Duodenal mucosa (tissue), 2 donors: Measurements from ENCODE around the gene MED20.

Experiments used
- H3K27ac ChIP-seq: one replicate; pipeline ENCODE4 v1.7.0; 2013; ENCODE audit warnings: low read depth, low read length
- H3K27me3 ChIP-seq, 2 donors: one replicate each; pipeline ENCODE4 v1.7.0; 2013; ENCODE audit warnings: low read length in 2 of 2, control low read depth in 1 of 2; ENCODE audit not compliant: insufficient read depth in 2 of 2, control insufficient read depth in 1 of 2
- H3K36me3 ChIP-seq, 2 donors: one replicate each; pipeline ENCODE4 v1.7.0; 2013; ENCODE audit warnings: low read length in 2 of 2, control low read depth in 1 of 2; ENCODE audit not compliant: insufficient read depth in 2 of 2, control insufficient read depth in 1 of 2
- H3K4me1 ChIP-seq, 2 donors: one replicate each; pipeline ENCODE4 v1.7.0; 2013; ENCODE audit warnings: low read length in 2 of 2, control low read depth in 1 of 2; ENCODE audit not compliant: insufficient read depth in 2 of 2, control insufficient read depth in 1 of 2
- H3K4me3 ChIP-seq, 2 donors: one replicate each; pipeline ENCODE4 v1.7.0; 2013; ENCODE audit warnings: low read length in 2 of 2, low read depth in 1 of 2
- H3K9ac ChIP-seq, 2 donors: one replicate each; pipeline ENCODE4 v1.7.0; 2013; ENCODE audit warnings: low read length in 2 of 2, low read depth in 1 of 2
- H3K9me3 ChIP-seq, 2 donors: one replicate each; pipeline ENCODE4 v1.7.0; 2013; ENCODE audit warnings: low read length in 2 of 2, control low read depth in 1 of 2; ENCODE audit not compliant: control insufficient read depth in 1 of 2

Gene MED20

GRCh38 chr6:41935685-41936072 lies 14.7 kb upstream of the MED20 start:
- Histone ChIP-seq H3K4me3 (no peak overlapping the region), H3K9me3 (no peaks in the 10 kb centered on the region), H3K27ac (no peak overlapping the region), H3K9ac (no peak overlapping the region), H3K27me3 (no peaks in the 10 kb centered on the region), H3K36me3 (peaks cover 31 to 67% of the 10 kb centered on the region in 2 donors), H3K4me1 (peaks cover 43 to 59% of the 10 kb centered on the region in 2 donors)

- no peak overlapping the region for H3K27ac ChIP-seq
- peaks cover 36 to 72% of the 10 kb centered on the region in 2 donors for H3K36me3 ChIP-seq
- peaks cover 40 to 54% of the 10 kb centered on the region in 2 donors for H3K4me1 ChIP-seq
- no peaks in the 10 kb centered on the region for H3K27me3 ChIP-seq
- no peak overlapping the region for H3K4me3 ChIP-seq
- H3K9me3 ChIP-seq: no peaks in the 10 kb centered on the region
- no peak overlapping the region for H3K9ac ChIP-seq
Observed at GRCh38 chr6:41935193-41935574, 14.2 kb upstream of the MED20 start.

- Histone ChIP-seq H3K27ac (no peak overlapping the region), H3K27me3 (no peaks in the 10 kb centered on the region), H3K9me3 (no peaks in the 10 kb centered on the region), H3K36me3 (peaks cover 42 to 79% of the 10 kb centered on the region in 2 donors), H3K9ac (no peak overlapping the region), H3K4me1 (peaks cover 33 to 48% of the 10 kb centered on the region in 2 donors), H3K4me3 (no peak overlapping the region)
Observed at GRCh38 chr6:41934278-41935192, 13.6 kb upstream of the MED20 start.

GRCh38 chr6:41932378-41932777 lies 11.4 kb upstream of the MED20 start:
- H3K27ac ChIP-seq: no peak overlapping the region

GRCh38 chr6:41931792-41932191 lies 10.9 kb upstream of the MED20 start:
- Histone ChIP-seq H3K4me3 (no peak overlapping the region), H3K27ac (no peak overlapping the region), H3K9ac (no peak overlapping the region), H3K9me3 (no peaks in the 10 kb centered on the region), H3K4me1 (peaks cover 9 to 21% of the 10 kb centered on the region in 2 donors), H3K27me3 (no peaks in the 10 kb centered on the region), H3K36me3 (peaks cover 62 to 94% of the 10 kb centered on the region in 2 donors)

More at GRCh38 chr6:41932378-41932777, 11.4 kb upstream of the MED20 start:
- H3K4me3 ChIP-seq: no peak overlapping the region
- H3K36me3 ChIP-seq: peaks cover 59 to 93% of the 10 kb centered on the region in 2 donors
- H3K9me3 ChIP-seq: no peaks in the 10 kb centered on the region
- H3K27me3 ChIP-seq: no peaks in the 10 kb centered on the region
- no peak overlapping the region for H3K9ac ChIP-seq
- H3K4me1 ChIP-seq: peaks cover 13 to 27% of the 10 kb centered on the region in 2 donors

- H3K36me3 ChIP-seq: peaks cover 58 to 79% of the 10 kb centered on the region in 2 donors
- H3K4me3 ChIP-seq: no peak overlapping the region
- H3K9ac ChIP-seq: no peak overlapping the region
- no peak overlapping the region for H3K27ac ChIP-seq
- H3K9me3 ChIP-seq: no peaks in the 10 kb centered on the region
- peaks cover 0 to 4% of the 10 kb centered on the region in 2 donors for H3K4me1 ChIP-seq
- no peaks in the 10 kb centered on the region for H3K27me3 ChIP-seq
Observed at GRCh38 chr6:41929924-41930323, 9.0 kb upstream of the MED20 start.

- Histone ChIP-seq H3K4me1 (peaks cover 7 to 10% of the 10 kb centered on the region in 2 donors), H3K36me3 (peaks cover 41 to 56% of the 10 kb centered on the region in 2 donors)
Observed at GRCh38 chr6:41927253-41927652, 6.3 kb upstream of the MED20 start.

GRCh38 chr6:41922154-41922553 lies 1.2 kb upstream of the MED20 start:
- Histone ChIP-seq H3K9ac (peak overlapping the region; percentile 71 to 83), H3K27me3 (no peaks in the 10 kb centered on the region), H3K27ac (no peak overlapping the region), H3K4me3 (peak overlapping the region; percentile 79 to 95), H3K36me3 (peaks cover 2 to 5% of the 10 kb centered on the region in 2 donors), H3K9me3 (no peaks in the 10 kb centered on the region), H3K4me1 (peaks cover 24 to 27% of the 10 kb centered on the region in 2 donors)

More at GRCh38 chr6:41927253-41927652, 6.3 kb upstream of the MED20 start:
- Histone ChIP-seq H3K27me3 (no peaks in the 10 kb centered on the region), H3K4me3 (no peak overlapping the region), H3K27ac (no peak overlapping the region), H3K9ac (no peak overlapping the region), H3K9me3 (no peaks in the 10 kb centered on the region)

GRCh38 chr6:41921712-41921998 lies 716 bp upstream of the MED20 start:
- no peaks in the 10 kb centered on the region for H3K27me3 ChIP-seq
- H3K4me3 ChIP-seq: peak overlapping the region; percentile 79 to 95
- H3K27ac ChIP-seq: peak overlapping the region; percentile 97
- peak overlapping the region; percentile 71 to 83 for H3K9ac ChIP-seq
- H3K4me1 ChIP-seq: peaks cover 24 to 27% of the 10 kb centered on the region in 2 donors
- H3K36me3 ChIP-seq: peaks cover 0 to 6% of the 10 kb centered on the region in 2 donors
- no peaks in the 10 kb centered on the region for H3K9me3 ChIP-seq

- Histone ChIP-seq H3K9ac (no peak overlapping the region), H3K4me1 (peaks cover 20% of the 10 kb centered on the region in 2 donors), H3K4me3 (no peak overlapping the region), H3K36me3 (peaks cover 4 to 36% of the 10 kb centered on the region in 2 donors), H3K9me3 (no peaks in the 10 kb centered on the region), H3K27me3 (no peaks in the 10 kb centered on the region), H3K27ac (no peak overlapping the region)
Observed at GRCh38 chr6:41917528-41917927, 3.4 kb downstream of the MED20 start.
